H7 (cell line): ENCODE results near the gene CELA3A. TPM values are rescaled to one million over a fixed set of nuclear protein-coding genes. Genes with fewer than 3 reads are reported as not detected.
"Not testable (repeated sequence)": the region's sequence is repeated elsewhere in the genome, so short reads cannot be mapped to it uniquely, and the experiment has no call there.

Source experiments
- DNase-seq: peaks from one replicate; pipeline ENCODE4 v3.0.0; 2012
- H3K27me3 ChIP-seq: 2 replicates; pipeline ENCODE4 v1.6.0; 2011; ENCODE audit warnings: mild to moderate bottlenecking, low read length; ENCODE audit not compliant: control insufficient read depth, insufficient read depth
- H3K36me3 ChIP-seq: replicated peaks from 2 replicates; pipeline ENCODE4 v1.5.1; 2011; ENCODE audit warnings: low read length; ENCODE audit not compliant: control insufficient read depth, insufficient read depth
- H3K4me3 ChIP-seq: 2 replicates; pipeline ENCODE4 v1.5.1; 2011; ENCODE audit warnings: low read depth, mild to moderate bottlenecking, control low read depth, low read length, moderate library complexity; ENCODE audit not compliant: insufficient read depth
- total RNA-seq: library from RNA; depleted of rRNA; stranded (reverse); fragments of >200 nt; shearing (Covaris generic); gene quantifications from 2 replicates; pipeline ENCODE4 v1.2.3, GENCODE V29; 2014

Gene CELA3A
- total RNA-seq, 1 experiment from 2014 or later, result not detected

DNA sequence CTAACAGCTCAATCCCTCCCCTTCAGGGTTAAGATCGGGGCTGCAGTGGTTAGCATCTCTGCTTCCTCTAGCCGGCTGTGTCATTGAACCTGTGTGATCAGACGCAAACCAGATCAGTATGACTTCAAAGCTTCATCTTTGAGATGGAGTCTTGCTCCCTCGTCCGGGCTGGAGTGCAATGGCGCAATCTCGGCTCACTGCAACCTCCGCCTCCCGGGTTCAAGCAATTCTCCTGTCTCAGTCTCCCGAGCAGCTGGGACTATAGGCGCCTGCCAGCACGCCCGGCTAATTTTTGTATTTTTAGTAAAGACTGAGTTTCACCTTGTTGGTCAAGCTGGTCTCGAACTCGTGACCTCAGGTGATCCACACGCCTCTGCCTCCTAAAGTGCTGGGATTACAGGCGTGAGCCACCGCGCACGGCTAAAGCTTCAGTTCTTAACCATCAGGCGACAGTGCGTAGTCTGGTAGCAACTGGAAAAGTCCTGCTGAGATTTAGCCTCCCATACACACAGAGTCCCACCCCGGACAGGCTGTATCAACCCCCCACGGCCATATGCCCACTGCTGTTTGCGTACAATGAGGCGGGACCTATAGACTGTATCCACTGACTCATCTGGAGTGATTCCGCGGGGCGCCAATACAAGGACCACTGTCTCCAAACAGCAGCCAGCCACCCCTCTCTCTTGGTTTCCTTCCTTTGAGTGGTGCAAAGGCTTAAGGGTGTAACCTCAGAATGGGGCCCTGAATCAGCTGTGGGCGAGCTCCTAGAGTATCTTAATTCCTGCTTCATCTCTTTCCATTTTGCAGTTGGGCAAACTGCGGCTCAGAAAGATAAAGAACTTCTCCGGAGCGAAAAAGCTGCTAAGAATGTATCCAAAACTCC lies 23.3 kb downstream of the CELA3A start:
- peak overlapping the region; percentile 99 for H3K4me3 ChIP-seq

DNA sequence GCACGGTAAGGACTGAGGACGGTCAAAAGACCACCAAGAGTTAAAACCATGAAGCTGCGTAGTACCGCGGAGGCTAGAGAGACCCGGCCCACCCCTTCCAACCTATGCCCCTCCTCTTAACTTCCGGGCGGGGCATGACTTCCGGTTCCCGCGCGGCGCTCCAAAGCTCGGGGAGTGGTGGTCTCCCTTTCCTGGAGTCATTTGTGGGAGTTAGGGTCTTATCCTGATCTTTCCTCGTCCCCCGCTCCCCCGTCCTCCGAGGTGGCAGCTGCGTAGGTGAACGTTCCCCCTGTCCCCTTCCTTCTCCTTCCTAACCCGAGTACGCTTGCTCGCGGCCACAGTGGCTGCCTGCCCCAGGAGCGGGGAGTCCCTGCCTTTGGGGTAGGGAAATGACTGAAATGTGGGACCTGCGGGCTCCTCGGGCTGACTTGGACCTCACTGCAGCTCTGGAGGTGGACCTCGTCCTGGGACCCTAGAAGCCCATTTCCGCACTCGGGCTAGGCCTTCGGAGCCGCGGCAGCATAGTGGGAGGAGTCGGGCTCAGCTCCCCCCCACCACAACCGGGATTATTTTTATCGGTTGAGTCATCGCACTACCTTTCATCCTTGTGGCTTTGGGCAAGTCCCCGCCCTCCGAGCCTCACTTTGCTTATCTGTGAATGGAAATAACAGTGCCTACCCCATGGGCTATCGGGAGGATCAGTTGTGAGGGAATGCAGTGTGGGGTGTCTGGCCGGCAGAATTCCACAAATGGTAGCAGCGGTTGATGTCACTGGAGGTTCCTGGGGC lies 24.1 kb downstream of the CELA3A start:
- Histone ChIP-seq H3K36me3 (peaks cover 2% of the 10 kb centered on the region), H3K27me3 (no peaks in the 10 kb centered on the region), H3K4me3 (peak overlapping the region; percentile 99)
- DNase-seq, result peak; percentile 91

More for the DNA sequence above, 23.3 kb downstream of the CELA3A start:
- H3K36me3 ChIP-seq, result no peaks in the 10 kb centered on the region
- no peaks in the 10 kb centered on the region for H3K27me3 ChIP-seq
- DNase-seq, result peak; percentile 74

DNA sequence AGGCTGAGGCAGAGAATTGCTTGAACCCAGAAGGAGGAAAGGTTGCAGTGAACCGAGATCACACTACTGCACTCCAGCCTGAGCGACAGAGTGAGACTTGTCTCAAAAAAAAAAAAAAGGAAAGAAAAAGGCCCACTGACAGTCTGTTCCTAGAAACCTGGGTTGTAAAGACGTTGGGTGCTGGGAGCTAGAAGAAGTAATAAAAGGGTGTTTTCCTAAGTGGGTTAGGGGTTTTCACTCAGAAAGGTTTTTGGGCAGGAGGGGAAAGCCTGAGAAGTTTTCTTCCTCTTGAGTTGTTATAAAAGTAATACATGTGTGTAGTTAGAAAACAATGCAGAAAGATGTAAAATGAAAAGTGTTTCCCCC lies 25.4 kb downstream of the CELA3A start:
- peaks cover 7% of the 10 kb centered on the region for H3K36me3 ChIP-seq
- H3K27me3 ChIP-seq, result no peaks in the 10 kb centered on the region
- no peak for DNase-seq
- no peak overlapping the region for H3K4me3 ChIP-seq

DNA sequence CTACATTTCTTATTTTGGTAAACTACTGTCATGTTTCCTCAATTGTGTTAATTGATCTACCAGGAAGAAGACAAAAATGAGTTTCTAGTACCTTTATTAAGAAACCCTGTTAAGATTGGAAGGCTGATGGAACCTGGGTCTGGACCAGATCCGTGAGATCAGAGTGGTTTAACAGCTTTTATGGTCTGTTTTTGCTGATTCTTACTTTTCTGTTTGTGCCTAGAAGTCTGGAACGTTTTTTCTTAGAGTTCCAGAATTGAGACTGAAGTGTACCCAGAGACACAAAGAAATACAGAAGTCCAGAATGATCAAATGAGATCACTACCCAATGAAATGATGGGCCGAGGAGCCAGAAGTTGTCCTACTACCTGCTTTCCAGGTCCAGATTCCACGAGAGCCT lies 28.6 kb downstream of the CELA3A start:
- DNase-seq, result no peak
- Histone ChIP-seq H3K27me3 (no peaks in the 10 kb centered on the region), H3K36me3 (peaks cover 7% of the 10 kb centered on the region), H3K4me3 (no peak overlapping the region)

DNA sequence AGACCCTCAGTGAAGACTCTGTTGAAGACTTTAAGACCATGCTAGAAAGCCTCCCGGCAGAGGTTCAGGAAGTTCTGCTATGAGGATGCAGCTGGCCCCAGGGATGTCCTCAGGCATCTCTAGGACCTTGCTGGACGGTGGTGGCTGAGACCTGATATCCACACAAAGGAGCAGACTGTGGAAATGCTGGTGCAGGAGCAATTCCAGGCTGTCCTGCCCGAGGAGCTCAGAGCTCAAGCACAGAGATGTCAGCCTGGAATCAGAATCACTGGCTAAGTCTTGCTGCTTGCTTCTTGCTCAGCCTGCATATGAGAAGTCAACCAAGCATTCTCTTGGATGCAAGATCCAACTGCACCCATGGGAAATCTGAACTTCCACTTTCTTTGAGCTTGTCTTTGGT lies 29.0 kb downstream of the CELA3A start:
- Histone ChIP-seq H3K27me3 (no peaks in the 10 kb centered on the region), H3K36me3 (peaks cover 7% of the 10 kb centered on the region), H3K4me3 (no peak overlapping the region)
- DNase-seq, result no peak

DNA sequence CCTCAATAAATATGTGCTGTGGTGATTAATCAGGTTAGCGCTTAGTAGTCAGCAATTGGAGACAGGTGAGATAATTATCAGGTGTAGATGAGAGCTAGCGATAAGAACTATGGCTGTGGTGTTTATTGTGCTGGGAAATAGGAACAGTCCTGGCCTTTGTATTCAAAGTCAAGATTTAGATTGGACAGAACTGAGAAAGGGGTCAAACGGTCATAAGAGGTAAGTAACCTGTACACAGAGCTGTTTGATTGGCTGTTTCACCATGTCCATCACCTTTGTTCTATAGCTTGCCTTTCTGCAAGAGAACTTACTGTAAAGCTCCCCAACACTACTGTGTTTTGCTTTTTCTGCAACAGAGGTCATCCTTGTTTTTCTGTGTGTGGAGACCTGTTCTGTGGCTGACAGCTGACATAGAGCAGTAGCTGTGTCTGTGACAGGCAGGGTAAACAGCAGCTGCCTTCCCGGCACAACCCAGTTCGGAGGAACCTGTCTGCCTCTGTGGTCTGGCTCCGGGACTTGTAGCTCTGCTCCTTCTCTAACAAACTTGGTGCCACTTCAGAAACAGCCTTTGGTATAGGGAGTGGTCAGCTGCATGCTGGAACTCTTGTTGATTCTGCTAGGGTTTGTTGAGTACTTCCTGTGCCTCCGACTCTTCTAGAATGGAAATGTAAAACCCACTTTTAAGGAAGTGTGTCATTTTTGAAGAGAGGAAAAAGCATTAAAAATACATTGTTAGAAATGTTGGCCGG lies 29.9 kb downstream of the CELA3A start:
- Histone ChIP-seq H3K4me3 (no peak overlapping the region), H3K36me3 (peaks cover 7% of the 10 kb centered on the region), H3K27me3 (no peaks in the 10 kb centered on the region)
- DNase-seq, result no peak

DNA sequence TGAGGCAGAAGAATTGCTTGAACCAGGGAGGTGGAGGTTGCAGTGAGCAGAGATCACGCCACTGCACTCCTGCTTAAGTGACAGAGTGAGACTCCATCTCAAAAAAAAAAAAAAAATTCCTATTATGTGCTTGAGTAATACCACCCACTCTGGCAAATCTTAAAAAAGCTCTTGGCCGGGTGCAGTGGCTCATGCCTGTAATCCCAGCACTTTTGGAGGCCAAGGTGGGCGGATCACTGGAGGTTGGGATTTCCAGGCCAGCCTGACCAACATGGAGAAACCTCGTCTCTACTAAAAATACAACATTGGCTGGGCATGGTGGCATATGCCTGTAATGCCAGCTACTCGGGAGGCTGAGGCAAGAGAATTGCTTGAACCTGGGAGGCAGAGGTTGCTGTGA lies 33.4 kb downstream of the CELA3A start:
- H3K36me3 ChIP-seq, H3K27me3 ChIP-seq, DNase-seq, H3K4me3 ChIP-seq: not testable (repeated sequence)

DNA sequence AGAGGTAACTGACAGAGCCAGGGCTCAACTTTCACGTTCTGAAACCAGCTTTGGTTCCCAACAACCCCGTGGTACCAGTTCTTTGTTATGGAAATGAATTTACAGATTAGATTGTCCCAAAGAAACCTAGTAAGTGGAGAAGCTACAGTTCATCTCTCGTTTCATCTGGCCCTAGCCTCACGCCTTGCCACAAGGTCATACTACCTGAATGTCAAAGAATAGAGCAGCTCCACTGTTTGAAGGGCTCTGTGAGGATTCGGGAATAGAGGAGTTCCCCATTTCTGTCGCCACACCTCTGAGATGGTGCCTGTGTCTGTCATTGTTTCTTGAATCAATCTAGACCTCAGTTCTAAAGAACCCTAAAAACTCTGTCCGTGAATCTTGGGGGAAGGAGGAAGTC lies 36.1 kb downstream of the CELA3A start:
- DNase-seq, result peak; percentile 54

DNA sequence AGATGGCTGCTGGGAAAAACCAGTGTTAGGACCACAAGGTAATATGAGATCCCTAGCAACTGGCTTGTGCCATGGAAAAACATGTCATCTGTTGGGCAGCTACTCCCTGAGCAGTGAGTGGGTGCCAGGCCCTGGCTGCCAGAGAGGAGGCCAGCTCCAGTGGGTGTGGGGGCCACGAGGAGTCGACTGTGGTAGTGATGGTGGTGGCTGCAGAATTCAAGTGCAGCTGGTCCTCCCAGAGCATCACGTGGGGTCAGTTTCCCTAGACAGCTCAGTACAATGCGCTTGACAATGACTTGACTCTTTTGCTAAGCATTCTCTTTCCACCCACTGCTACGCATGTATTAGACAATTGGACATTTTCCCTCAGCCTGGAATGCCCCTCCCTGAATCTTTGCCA lies 36.6 kb downstream of the CELA3A start:
- Histone ChIP-seq H3K4me3 (no peak overlapping the region), H3K27me3 (no peaks in the 10 kb centered on the region), H3K36me3 (no peaks in the 10 kb centered on the region)
- no peak for DNase-seq

More for the DNA sequence above, 36.1 kb downstream of the CELA3A start:
- Histone ChIP-seq H3K4me3 (no peak overlapping the region), H3K27me3 (no peaks in the 10 kb centered on the region), H3K36me3 (no peaks in the 10 kb centered on the region)

DNA sequence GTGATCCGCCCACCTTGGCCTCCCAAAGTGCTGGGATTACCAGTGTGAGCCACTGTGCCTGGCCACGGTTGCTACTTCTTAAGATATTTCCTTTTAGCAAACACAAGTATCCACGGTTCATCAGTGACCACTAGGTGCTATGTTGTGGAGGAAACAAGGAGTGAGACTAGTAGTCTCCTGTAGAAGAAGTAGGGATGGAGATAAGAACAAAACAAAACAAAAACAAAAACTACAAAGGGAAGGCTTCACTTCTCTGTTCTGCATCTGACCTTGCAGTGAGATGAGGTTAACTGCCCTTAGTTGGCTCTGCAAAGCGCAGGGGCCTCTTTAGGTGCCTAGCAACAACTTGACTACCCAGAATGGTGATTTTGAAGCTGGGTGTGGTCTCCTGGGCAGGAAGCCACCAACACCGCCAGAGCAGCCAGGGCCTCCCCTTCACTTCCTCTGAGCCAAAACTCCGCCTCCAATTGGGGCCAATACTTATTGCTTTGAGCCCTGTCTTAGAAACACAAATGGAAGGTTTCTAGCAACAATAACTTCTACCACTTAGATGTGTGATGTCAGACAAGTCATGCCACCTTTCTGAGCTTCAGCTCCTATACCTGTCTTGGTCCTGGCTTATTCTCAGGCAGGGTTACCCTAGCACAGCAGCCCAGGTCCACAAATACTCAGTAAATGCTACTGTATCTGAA lies 38.3 kb downstream of the CELA3A start:
- H3K36me3 ChIP-seq, result no peaks in the 10 kb centered on the region
- no peak overlapping the region for H3K4me3 ChIP-seq
- peak; percentile 47 for DNase-seq
- no peaks in the 10 kb centered on the region for H3K27me3 ChIP-seq

DNA sequence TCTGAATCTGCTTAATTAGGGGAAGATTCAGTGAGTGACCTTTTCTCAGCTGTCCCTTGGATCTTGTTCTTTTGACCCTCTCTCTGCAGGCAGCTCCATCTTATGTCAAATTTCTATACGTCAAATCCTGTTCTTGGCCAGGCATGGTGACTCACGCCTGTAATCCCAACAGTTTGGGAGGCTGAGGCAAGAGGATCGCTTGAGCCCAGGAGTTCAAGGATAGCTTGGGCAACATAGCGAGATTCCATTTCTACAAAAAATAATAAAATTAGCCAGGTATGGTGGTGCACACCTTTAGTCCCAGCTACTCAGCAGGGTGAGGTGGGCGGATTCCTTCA lies 38.8 kb downstream of the CELA3A start:
- H3K27me3 ChIP-seq, result no peaks in the 10 kb centered on the region
- no peak overlapping the region for H3K4me3 ChIP-seq
- no peaks in the 10 kb centered on the region for H3K36me3 ChIP-seq
- DNase-seq, result no peak

DNA sequence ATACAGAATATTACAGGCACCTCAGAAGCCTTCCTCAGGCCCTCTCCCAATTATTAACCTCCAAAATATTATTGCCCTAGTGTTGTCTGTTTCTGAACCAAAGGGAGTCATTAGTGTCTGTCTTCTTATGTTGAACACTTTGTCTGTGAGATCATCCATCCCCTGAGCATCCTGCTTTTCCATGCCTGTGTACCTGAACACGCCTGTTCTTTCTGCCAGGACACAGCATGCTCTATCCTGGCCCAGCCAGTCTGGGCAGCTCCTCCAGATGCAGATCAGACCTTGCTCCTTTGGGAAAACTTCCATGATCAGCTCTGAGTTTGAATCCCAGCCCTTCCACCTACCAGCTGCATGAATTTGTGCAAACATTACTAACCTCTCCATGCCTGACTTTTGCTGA lies 40.0 kb downstream of the CELA3A start:
- no peak overlapping the region for H3K4me3 ChIP-seq
- H3K27me3 ChIP-seq, result no peaks in the 10 kb centered on the region
- H3K36me3 ChIP-seq, result no peaks in the 10 kb centered on the region
- DNase-seq, result no peak

DNA sequence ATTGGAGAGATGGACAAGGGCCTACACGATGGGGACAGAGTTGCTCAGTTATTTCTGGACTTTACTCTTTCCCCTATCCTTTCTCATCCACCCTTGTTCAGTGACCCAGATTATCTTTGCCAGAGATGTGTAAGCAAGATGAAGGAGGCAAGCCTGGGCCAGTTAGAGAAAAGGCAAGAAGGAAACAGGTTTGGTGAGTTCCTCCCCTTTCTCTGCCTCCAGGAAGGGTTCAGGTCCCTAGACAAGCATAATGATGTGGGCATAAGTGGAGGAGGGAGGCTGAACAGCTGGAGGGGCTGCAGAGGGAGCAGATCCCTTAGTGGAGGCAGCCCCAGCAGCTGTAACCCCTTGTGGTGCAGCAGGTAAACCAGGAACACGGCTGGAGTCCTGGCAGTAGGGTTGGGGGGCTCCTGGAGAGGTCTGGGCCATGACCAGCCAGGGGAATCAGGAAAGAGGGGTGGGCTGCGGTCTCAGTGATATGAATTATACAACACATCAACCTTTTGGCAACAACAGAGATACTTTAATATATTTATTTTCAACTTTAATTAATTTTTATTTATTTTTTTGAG lies 41.8 kb downstream of the CELA3A start:
- no peak overlapping the region for H3K4me3 ChIP-seq
- H3K27me3 ChIP-seq, result no peaks in the 10 kb centered on the region
- H3K36me3 ChIP-seq, result no peaks in the 10 kb centered on the region
- no peak for DNase-seq
